GM18868 (cell line): ENCODE results near the gene SPOCK1.

Source experiments
- ATAC-seq: cut with Tn5 transposase; IDR thresholded peaks from one replicate; pipeline ENCODE4 v1.9.1; 2021; ENCODE audit warnings: mild to moderate bottlenecking, moderate library complexity; ENCODE audit not compliant: unreplicated experiment

SPOCK1 gene

GRCh38 chr5:137040641-137041340 lies 458.3 kb downstream of the SPOCK1 start:
- no peak for ATAC-seq

- no peak for ATAC-seq
These were observed 459.1 kb downstream of the SPOCK1 start for GRCh38 chr5:137040024-137040423.

- no peak for ATAC-seq
These were observed 461.3 kb downstream of the SPOCK1 start for GRCh38 chr5:137037848-137038247.

GRCh38 chr5:137036640-137037039 lies 462.5 kb downstream of the SPOCK1 start:
- no peak for ATAC-seq

- ATAC-seq, result no peak
These were observed 463.6 kb downstream of the SPOCK1 start for GRCh38 chr5:137035480-137035878.

- ATAC-seq, result no peak
These were observed 464.2 kb downstream of the SPOCK1 start for GRCh38 chr5:137034764-137035479.

- no peak for ATAC-seq
These were observed 464.9 kb downstream of the SPOCK1 start for GRCh38 chr5:137034213-137034612.

- ATAC-seq, result no peak
These were observed 466.2 kb downstream of the SPOCK1 start for GRCh38 chr5:137032929-137033328.

- ATAC-seq, result no peak
These were observed 471.4 kb downstream of the SPOCK1 start for GRCh38 chr5:137027758-137028157.

GRCh38 chr5:137026296-137026695 lies 472.8 kb downstream of the SPOCK1 start:
- no peak for ATAC-seq

GRCh38 chr5:137024044-137024443 lies 475.1 kb downstream of the SPOCK1 start:
- no peak for ATAC-seq

- ATAC-seq, result no peak
These were observed 475.8 kb downstream of the SPOCK1 start for GRCh38 chr5:137023371-137023770.

- no peak for ATAC-seq
These were observed 476.4 kb downstream of the SPOCK1 start for GRCh38 chr5:137022725-137023124.

GRCh38 chr5:137022043-137022442 lies 477.1 kb downstream of the SPOCK1 start:
- ATAC-seq, result no peak

GRCh38 chr5:137019229-137019628 lies 479.9 kb downstream of the SPOCK1 start:
- ATAC-seq, result no peak

- ATAC-seq, result no peak
These were observed 482.3 kb downstream of the SPOCK1 start for GRCh38 chr5:137016783-137017324.

- no peak for ATAC-seq
These were observed 483.5 kb downstream of the SPOCK1 start for GRCh38 chr5:137015540-137016116.

GRCh38 chr5:137014731-137015130 lies 484.4 kb downstream of the SPOCK1 start:
- ATAC-seq, result no peak

GRCh38 chr5:137010226-137010625 lies 488.9 kb downstream of the SPOCK1 start:
- no peak for ATAC-seq

- no peak for ATAC-seq
These were observed 494.8 kb downstream of the SPOCK1 start for GRCh38 chr5:137004279-137004678.

GRCh38 chr5:137001026-137001569 lies 498.0 kb downstream of the SPOCK1 start:
- ATAC-seq, result no peak

GRCh38 chr5:136999787-137000186 lies 499.3 kb downstream of the SPOCK1 start:
- no peak for ATAC-seq
